SHP77 (cell line): Measurements from ENCODE around the gene HNRNPA3.

ENCODE experiments used
- DNase-seq, 2 experiments: peaks; one replicate each; lab custom pipeline; 2025; lab: John Stamatoyannopoulos, UW

Gene HNRNPA3

DNA sequence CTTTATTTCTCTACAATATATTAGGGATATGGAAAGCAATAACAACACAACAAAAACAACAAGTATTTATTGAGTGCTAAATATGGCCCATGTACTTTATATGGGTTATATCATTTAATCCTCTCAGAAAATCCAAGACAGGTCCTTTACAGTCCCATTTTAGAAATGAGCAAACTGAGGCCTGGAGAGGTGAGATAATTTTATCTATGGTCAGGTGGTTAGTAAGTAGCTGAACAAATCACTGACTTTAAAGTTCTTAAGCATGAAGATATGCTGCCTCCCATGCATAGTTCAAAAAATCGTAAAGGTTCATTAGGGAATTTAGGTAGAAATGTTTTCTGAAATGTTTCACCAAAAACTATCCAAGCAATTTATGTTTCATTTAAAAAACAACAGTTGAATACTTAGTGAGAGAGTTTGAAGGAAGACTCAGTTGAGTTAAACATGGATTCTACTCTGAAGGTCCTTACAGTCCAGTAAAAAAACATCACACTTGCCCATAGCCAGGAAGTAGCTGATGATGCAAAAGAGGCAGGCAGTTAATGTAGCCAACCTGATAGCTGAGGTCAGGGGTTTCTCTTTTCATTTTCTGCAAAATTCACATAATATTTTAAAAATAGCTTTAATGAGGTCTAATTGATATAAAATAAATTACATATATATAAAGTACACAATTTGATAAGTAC, 59.5 kb downstream of the HNRNPA3 start:
- no peak for DNase-seq

GRCh38 chr2:177272765-177273164, 60.2 kb downstream of the HNRNPA3 start:
- DNase-seq, result no peak

GRCh38 chr2:177273408-177273807, 60.8 kb downstream of the HNRNPA3 start:
- no peak for DNase-seq
